Suprapubic skin (tissue), 3 donors: ENCODE measurements around the gene ZNF582.

ENCODE experiments used
- POLR2A ChIP-seq, 2 donors: fragments of 450-650 bp; IDR thresholded peaks; one replicate each; pipeline ENCODE4 v1.6.1; 2017; ENCODE audit warnings: antibody characterized with exemption in 2 of 2, mild to moderate bottlenecking in 2 of 2, moderate library complexity in 2 of 2
- TF ChIP-seq, protein P1 (sequence below), 2 donors: fragments of 200-600 bp in 1 of 2; fragments of 450-650 bp in 1 of 2; sonication (generic) in 1 of 2; IDR thresholded peaks; one replicate each; pipeline ENCODE4 v1.5.1; 2016 to 2019; ENCODE audit warnings: antibody characterized with exemption in 2 of 2, mild to moderate bottlenecking in 1 of 2, moderate library complexity in 1 of 2

GRCh38 chr19:56372281-56372680 lies 21.1 kb downstream of the ZNF582 start:
- no peak for TF ChIP-seq POLR2A (IDR thresholded peaks at IDR 0.05)
- TF ChIP-seq, protein P1, sequence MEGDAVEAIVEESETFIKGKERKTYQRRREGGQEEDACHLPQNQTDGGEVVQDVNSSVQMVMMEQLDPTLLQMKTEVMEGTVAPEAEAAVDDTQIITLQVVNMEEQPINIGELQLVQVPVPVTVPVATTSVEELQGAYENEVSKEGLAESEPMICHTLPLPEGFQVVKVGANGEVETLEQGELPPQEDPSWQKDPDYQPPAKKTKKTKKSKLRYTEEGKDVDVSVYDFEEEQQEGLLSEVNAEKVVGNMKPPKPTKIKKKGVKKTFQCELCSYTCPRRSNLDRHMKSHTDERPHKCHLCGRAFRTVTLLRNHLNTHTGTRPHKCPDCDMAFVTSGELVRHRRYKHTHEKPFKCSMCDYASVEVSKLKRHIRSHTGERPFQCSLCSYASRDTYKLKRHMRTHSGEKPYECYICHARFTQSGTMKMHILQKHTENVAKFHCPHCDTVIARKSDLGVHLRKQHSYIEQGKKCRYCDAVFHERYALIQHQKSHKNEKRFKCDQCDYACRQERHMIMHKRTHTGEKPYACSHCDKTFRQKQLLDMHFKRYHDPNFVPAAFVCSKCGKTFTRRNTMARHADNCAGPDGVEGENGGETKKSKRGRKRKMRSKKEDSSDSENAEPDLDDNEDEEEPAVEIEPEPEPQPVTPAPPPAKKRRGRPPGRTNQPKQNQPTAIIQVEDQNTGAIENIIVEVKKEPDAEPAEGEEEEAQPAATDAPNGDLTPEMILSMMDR (IDR thresholded peaks at IDR 0.05), result no peak
